Measurements from ENCODE around the gene TNIP2.
A peak's percentile ranks its signal among the peaks of the same experiment; 100 is the strongest.

Gene TNIP2

GRCh38 chr4:2796849-2797544 lies 40.9 kb upstream of the TNIP2 start:
- peak overlapping the region; percentile 86 for H3K4me3 Mint-ChIP-seq
- peak overlapping the region; percentile 94 for H3K27ac Mint-ChIP-seq
- no peaks in the 10 kb centered on the region for H3K9me3 Mint-ChIP-seq
- H3K36me3 Mint-ChIP-seq (ENCODE audit: low read depth): peaks cover 88% of the 10 kb centered on the region
- intact Hi-C loops (cut with micrococcal nuclease): loop anchor here (5.0 kb wide), 1 partner anchor 135 kb away; no protein-coding TSS in a partner anchor
- H3K4me1 Mint-ChIP-seq (ENCODE audit: low read depth): peaks cover 85% of the 10 kb centered on the region
- no peaks in the 10 kb centered on the region for H3K27me3 Mint-ChIP-seq

- Mint-ChIP-seq H3K27ac (peak overlapping the region; percentile 94), H3K4me1 (ENCODE audit: low read depth) (peaks cover 85% of the 10 kb centered on the region), H3K27me3 (no peaks in the 10 kb centered on the region), H3K9me3 (no peaks in the 10 kb centered on the region), H3K4me3 (peak overlapping the region; percentile 86), H3K36me3 (ENCODE audit: low read depth) (peaks cover 80% of the 10 kb centered on the region)
- intact Hi-C loops (cut with micrococcal nuclease): loop anchor here (5.0 kb wide), 1 partner anchor 136 kb away; no protein-coding TSS in a partner anchor
Measured at GRCh38 chr4:2795893-2796848, 40.0 kb upstream of the TNIP2 start.

GRCh38 chr4:2795300-2795892 lies 39.3 kb upstream of the TNIP2 start:
- Mint-ChIP-seq H3K9me3 (no peaks in the 10 kb centered on the region), H3K27me3 (no peaks in the 10 kb centered on the region), H3K36me3 (ENCODE audit: low read depth) (peaks cover 72% of the 10 kb centered on the region), H3K4me3 (peak overlapping the region; percentile 88), H3K4me1 (ENCODE audit: low read depth) (peaks cover 85% of the 10 kb centered on the region), H3K27ac (peak overlapping the region; percentile 94)
- intact Hi-C loops (cut with micrococcal nuclease): loop anchor here (5.0 kb wide), 1 partner anchor 137 kb away; no protein-coding TSS in a partner anchor

- H3K4me3 Mint-ChIP-seq: peak overlapping the region; percentile 88
- peaks cover 85% of the 10 kb centered on the region for H3K4me1 Mint-ChIP-seq (ENCODE audit: low read depth)
Measured at GRCh38 chr4:2794486-2795299, 38.6 kb upstream of the TNIP2 start.

GRCh38 chr4:2793586-2794485 lies 37.7 kb upstream of the TNIP2 start:
- H3K4me3 Mint-ChIP-seq: peak overlapping the region; percentile 88

More at GRCh38 chr4:2794486-2795299, 38.6 kb upstream of the TNIP2 start:
- intact Hi-C loops (cut with micrococcal nuclease): loop anchor here (5.0 kb wide), 1 partner anchor 138 kb away; no protein-coding TSS in a partner anchor
- H3K27me3 Mint-ChIP-seq: no peaks in the 10 kb centered on the region
- H3K27ac Mint-ChIP-seq: peak overlapping the region; percentile 94
- no peaks in the 10 kb centered on the region for H3K9me3 Mint-ChIP-seq
- peaks cover 65% of the 10 kb centered on the region for H3K36me3 Mint-ChIP-seq (ENCODE audit: low read depth)

GRCh38 chr4:2792711-2793585 lies 36.8 kb upstream of the TNIP2 start, which contains the start of gene SH3BP2:
TSS of gene SH3BP2 (plus strand) at chr4:2793085. CDS start at chr4:2820618, 27,533 bp downstream.
- H3K27ac Mint-ChIP-seq: peak within 1 kb of the TSS; percentile 94
- H3K9me3 Mint-ChIP-seq: no peaks in the 10 kb centered on the region
- H3K4me1 Mint-ChIP-seq (ENCODE audit: low read depth): peaks cover 88% of the 10 kb centered on the region
- intact Hi-C loops (cut with micrococcal nuclease): loop anchor here (1.0 kb wide), 1 partner anchor 8 kb away; no protein-coding TSS in a partner anchor
- H3K36me3 Mint-ChIP-seq (ENCODE audit: low read depth): peaks cover 48% of the 10 kb centered on the region
- H3K4me3 Mint-ChIP-seq: peak within 1 kb of the TSS; percentile 88
- H3K27me3 Mint-ChIP-seq: no peaks in the 10 kb centered on the region

More at GRCh38 chr4:2793586-2794485, 37.7 kb upstream of the TNIP2 start:
- Mint-ChIP-seq H3K4me1 (ENCODE audit: low read depth) (peaks cover 88% of the 10 kb centered on the region), H3K27ac (peak overlapping the region; percentile 94), H3K9me3 (no peaks in the 10 kb centered on the region), H3K27me3 (no peaks in the 10 kb centered on the region), H3K36me3 (ENCODE audit: low read depth) (peaks cover 57% of the 10 kb centered on the region)
- intact Hi-C loops (cut with micrococcal nuclease): no loop called here

- Mint-ChIP-seq H3K4me1 (ENCODE audit: low read depth) (peaks cover 88% of the 10 kb centered on the region), H3K9me3 (no peaks in the 10 kb centered on the region), H3K27ac (peak overlapping the region; percentile 78), H3K36me3 (ENCODE audit: low read depth) (peaks cover 42% of the 10 kb centered on the region), H3K4me3 (peak overlapping the region; percentile 44), H3K27me3 (no peaks in the 10 kb centered on the region)
- intact Hi-C loops (cut with micrococcal nuclease): loop anchor here (1.0 kb wide), 1 partner anchor 9 kb away; no protein-coding TSS in a partner anchor
Measured at GRCh38 chr4:2792396-2792710, 36.2 kb upstream of the TNIP2 start.

- Mint-ChIP-seq H3K4me1 (ENCODE audit: low read depth) (peaks cover 88% of the 10 kb centered on the region), H3K27me3 (no peaks in the 10 kb centered on the region), H3K36me3 (ENCODE audit: low read depth) (peaks cover 36% of the 10 kb centered on the region), H3K9me3 (no peaks in the 10 kb centered on the region), H3K27ac (peak overlapping the region; percentile 78), H3K4me3 (peak overlapping the region; percentile 44)
- intact Hi-C loops (cut with micrococcal nuclease): loop anchor here (1.0 kb wide), 1 partner anchor 10 kb away; no protein-coding TSS in a partner anchor
Measured at GRCh38 chr4:2791518-2792395, 35.6 kb upstream of the TNIP2 start.

GRCh38 chr4:2790583-2791517 lies 34.7 kb upstream of the TNIP2 start:
- Mint-ChIP-seq H3K9me3 (no peaks in the 10 kb centered on the region), H3K27me3 (no peaks in the 10 kb centered on the region), H3K36me3 (ENCODE audit: low read depth) (peaks cover 27% of the 10 kb centered on the region), H3K4me1 (ENCODE audit: low read depth) (peaks cover 88% of the 10 kb centered on the region), H3K27ac (peak overlapping the region; percentile 78), H3K4me3 (peak overlapping the region; percentile 18)
- intact Hi-C loops (cut with micrococcal nuclease): no loop called here
